MM.1S (cell line): ENCODE results near the gene CDKL2.
"Not testable (repeated sequence)": the region's sequence is repeated elsewhere in the genome, so short reads cannot be mapped to it uniquely, and the experiment has no call there.

Source experiments
- DNase-seq: peaks from one replicate; pipeline ENCODE4 v3.0.0-alpha.2; 2015
- H2AFZ ChIP-seq: fragments of 300-600 bp; sonication (generic); 2 replicates; pipeline ENCODE4 v1.6.0; 2016; ENCODE audit warnings: antibody characterized with exemption, low read length
- H3F3A ChIP-seq: fragments of 300-600 bp; sonication (generic); 2 replicates; pipeline ENCODE4 v1.6.1; 2016; ENCODE audit warnings: mild to moderate bottlenecking, antibody characterized with exemption, low read length, moderate library complexity, mixed read lengths; ENCODE audit not compliant: insufficient read depth
- H3K27ac ChIP-seq: fragments of 300-600 bp; sonication (generic); 2 replicates; pipeline ENCODE4 v1.5.1; 2016; ENCODE audit warnings: mild to moderate bottlenecking, low read length
- H3K27me3 ChIP-seq: fragments of 300-600 bp; sonication (generic); replicated peaks from 2 replicates; pipeline ENCODE4 v1.6.0; 2016; ENCODE audit warnings: low read length; ENCODE audit not compliant: insufficient read depth
- H3K36me3 ChIP-seq: fragments of 300-600 bp; sonication (generic); replicated peaks from 2 replicates; pipeline ENCODE4 v1.6.1; 2016; ENCODE audit warnings: mild to moderate bottlenecking, low read length, mixed read lengths; ENCODE audit not compliant: insufficient read depth
- H3K4me1 ChIP-seq: fragments of 300-600 bp; sonication (generic); 2 replicates; pipeline ENCODE4 v1.6.1; 2016; ENCODE audit warnings: low read length, mixed read lengths
- H3K4me2 ChIP-seq: fragments of 300-600 bp; sonication (generic); 2 replicates; pipeline ENCODE4 v1.6.0; 2016; ENCODE audit warnings: low read depth, low read length
- H3K4me3 ChIP-seq: fragments of 300-600 bp; sonication (generic); 2 replicates; pipeline ENCODE4 v1.5.1; 2016; ENCODE audit warnings: low read length, mixed read lengths
- H3K79me2 ChIP-seq: fragments of 300-600 bp; sonication (generic); 2 replicates; pipeline ENCODE4 v1.6.1; 2016; ENCODE audit warnings: mixed run types, low read length, mixed read lengths
- H3K9ac ChIP-seq: fragments of 300-600 bp; sonication (generic); 2 replicates; pipeline ENCODE4 v1.6.1; 2016; ENCODE audit warnings: low read length, mixed read lengths
- H3K9me2 ChIP-seq: fragments of 300-600 bp; sonication (generic); replicated peaks from 2 replicates; pipeline ENCODE4 v1.6.1; 2016; ENCODE audit warnings: mild to moderate bottlenecking, low read length, mixed read lengths; ENCODE audit not compliant: insufficient read depth
- H3K9me3 ChIP-seq: fragments of 300-600 bp; sonication (generic); replicated peaks from 2 replicates; pipeline ENCODE4 v1.6.1; 2016; ENCODE audit warnings: mild to moderate bottlenecking, low read length, mixed read lengths; ENCODE audit not compliant: insufficient read depth
- H4K20me1 ChIP-seq: fragments of 300-600 bp; sonication (generic); 2 replicates; pipeline ENCODE4 v1.6.1; 2016; ENCODE audit warnings: mild to moderate bottlenecking, low read length, moderate library complexity, mixed read lengths; ENCODE audit not compliant: insufficient read depth
- EZH2 ChIP-seq: fragments of 300-600 bp; sonication (generic); optimal IDR thresholded peaks from 2 replicates; pipeline ENCODE3; 2017; ENCODE audit warnings: low read depth, mild to moderate bottlenecking, antibody characterized with exemption, low read length, mixed read lengths
- EZH2phosphoT487 ChIP-seq: fragments of 300-600 bp; sonication (generic); IDR thresholded peaks from 2 replicates; pipeline ENCODE4 v1.6.1; 2018; ENCODE audit warnings: antibody characterized with exemption, low read length
- TF ChIP-seq, protein P1 (sequence below): fragments of 300-600 bp; sonication (generic); IDR thresholded peaks from 2 replicates; pipeline ENCODE4 v1.5.1; 2016; ENCODE audit warnings: antibody characterized with exemption, low read length, mixed read lengths

Gene CDKL2

GRCh38 chr4:75666299-75666698 is 36.0 kb upstream of the CDKL2 start:
- Histone ChIP-seq H3K9me2 (no peaks in the 10 kb centered on the region), H3K79me2 (peaks cover 100% of the 10 kb centered on the region), H3K4me1 (peaks cover 10% of the 10 kb centered on the region), H3K36me3 (peaks cover 4% of the 10 kb centered on the region; the same call in 1 of the 2 replicates), H3K9me3 (no peaks in the 10 kb centered on the region), H3K9ac (no peak overlapping the region), H3K27me3 (no peaks in the 10 kb centered on the region), H3K4me3 (no peak overlapping the region), H3F3A (no peaks in the 10 kb centered on the region), H3K27ac (no peak overlapping the region), H3K4me2 (no peak overlapping the region), H4K20me1 (peaks cover 58% of the 10 kb centered on the region), H2AFZ (no peak overlapping the region)
- DNase-seq: no peak
- TF ChIP-seq EZH2phosphoT487: no peak
- TF ChIP-seq EZH2: no peak
- TF ChIP-seq, protein P1, sequence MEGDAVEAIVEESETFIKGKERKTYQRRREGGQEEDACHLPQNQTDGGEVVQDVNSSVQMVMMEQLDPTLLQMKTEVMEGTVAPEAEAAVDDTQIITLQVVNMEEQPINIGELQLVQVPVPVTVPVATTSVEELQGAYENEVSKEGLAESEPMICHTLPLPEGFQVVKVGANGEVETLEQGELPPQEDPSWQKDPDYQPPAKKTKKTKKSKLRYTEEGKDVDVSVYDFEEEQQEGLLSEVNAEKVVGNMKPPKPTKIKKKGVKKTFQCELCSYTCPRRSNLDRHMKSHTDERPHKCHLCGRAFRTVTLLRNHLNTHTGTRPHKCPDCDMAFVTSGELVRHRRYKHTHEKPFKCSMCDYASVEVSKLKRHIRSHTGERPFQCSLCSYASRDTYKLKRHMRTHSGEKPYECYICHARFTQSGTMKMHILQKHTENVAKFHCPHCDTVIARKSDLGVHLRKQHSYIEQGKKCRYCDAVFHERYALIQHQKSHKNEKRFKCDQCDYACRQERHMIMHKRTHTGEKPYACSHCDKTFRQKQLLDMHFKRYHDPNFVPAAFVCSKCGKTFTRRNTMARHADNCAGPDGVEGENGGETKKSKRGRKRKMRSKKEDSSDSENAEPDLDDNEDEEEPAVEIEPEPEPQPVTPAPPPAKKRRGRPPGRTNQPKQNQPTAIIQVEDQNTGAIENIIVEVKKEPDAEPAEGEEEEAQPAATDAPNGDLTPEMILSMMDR: no peak

DNA sequence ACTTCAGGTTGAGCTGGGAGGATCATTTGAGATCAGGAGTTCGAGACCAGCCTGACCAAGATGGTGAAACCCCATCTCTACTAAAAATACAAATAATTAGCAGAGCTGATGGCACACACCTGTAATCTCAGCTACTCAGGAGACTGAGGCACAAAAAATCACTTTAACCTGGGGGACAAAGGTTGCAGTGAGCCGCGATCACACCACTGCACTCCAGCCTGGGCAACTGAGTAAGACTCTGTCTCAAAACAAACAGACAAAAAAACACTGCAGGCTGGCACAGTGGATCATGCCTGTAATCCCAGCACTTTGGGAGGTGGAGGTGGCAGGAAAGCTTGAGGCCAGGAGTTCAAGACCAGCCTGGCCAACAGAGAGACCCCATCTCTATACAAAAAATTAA is 34.3 kb upstream of the CDKL2 start:
- not testable (repeated sequence) for H3K4me1 ChIP-seq, DNase-seq, H2AFZ ChIP-seq, H3K9ac ChIP-seq, H3K9me2 ChIP-seq, H3K4me2 ChIP-seq, H3K27me3 ChIP-seq, H3F3A ChIP-seq, H3K9me3 ChIP-seq, H3K36me3 ChIP-seq, H3K27ac ChIP-seq, H3K4me3 ChIP-seq
- Histone ChIP-seq H4K20me1 (peaks cover 44% of the 10 kb centered on the region; the same call in 1 of the 2 replicates), H3K79me2 (peaks cover 100% of the 10 kb centered on the region)

DNA sequence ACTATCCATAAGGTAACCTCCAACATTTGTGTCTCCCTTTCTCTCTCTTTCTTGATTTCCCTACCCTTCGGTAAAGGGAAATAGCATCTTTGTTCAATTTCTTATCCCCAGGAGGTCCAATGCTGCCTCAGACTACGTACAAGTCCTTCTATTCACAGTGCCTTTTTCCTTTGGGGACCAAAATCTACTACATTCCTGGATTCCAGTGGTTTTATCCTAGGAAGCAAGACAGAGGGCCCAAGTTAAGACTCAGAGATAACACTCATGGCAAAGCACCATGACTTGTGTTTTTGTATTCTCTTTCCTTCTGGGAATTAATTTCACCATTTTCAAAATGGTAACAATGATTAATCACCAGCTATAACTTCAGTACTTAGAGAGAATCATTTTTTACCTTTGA is 32.3 kb upstream of the CDKL2 start:
- no peaks in the 10 kb centered on the region for H3K27me3 ChIP-seq

GRCh38 chr4:75660491-75660890 is 30.2 kb upstream of the CDKL2 start:
- no peak overlapping the region for H3K27ac ChIP-seq
- no peaks in the 10 kb centered on the region for H3K9me2 ChIP-seq
- H3K9me3 ChIP-seq: no peaks in the 10 kb centered on the region

More for the DNA sequence above, 32.3 kb upstream of the CDKL2 start:
- H3K27ac ChIP-seq: no peak overlapping the region
- no peak for DNase-seq
- 0 out of 2 replicates have a peak, but pooled peaks cover 6% of the 10 kb centered on the region for H3K4me1 ChIP-seq
- H3K36me3 ChIP-seq: peaks cover 10% of the 10 kb centered on the region
- H3K9ac ChIP-seq: no peak overlapping the region
- H3K9me3 ChIP-seq: no peaks in the 10 kb centered on the region
- no peak overlapping the region for H3K4me2 ChIP-seq
- H3K4me3 ChIP-seq: no peak overlapping the region
- peaks cover 25% of the 10 kb centered on the region; the same call in 1 of the 2 replicates for H4K20me1 ChIP-seq
- H3K79me2 ChIP-seq: peaks cover 97% of the 10 kb centered on the region
- H2AFZ ChIP-seq: no peak overlapping the region
- no peaks in the 10 kb centered on the region for H3K9me2 ChIP-seq
- TF ChIP-seq EZH2 (no peak), EZH2phosphoT487 (no peak)
- TF ChIP-seq, protein P1: no peak
- H3F3A ChIP-seq: no peaks in the 10 kb centered on the region

More at GRCh38 chr4:75660491-75660890, 30.2 kb upstream of the CDKL2 start:
- no peaks in the 10 kb centered on the region for H3F3A ChIP-seq
- no peak overlapping the region for H3K9ac ChIP-seq
- DNase-seq: no peak
- no peak overlapping the region for H3K4me3 ChIP-seq
- peaks cover 14% of the 10 kb centered on the region for H3K36me3 ChIP-seq
- peaks cover 94% of the 10 kb centered on the region for H3K79me2 ChIP-seq
- H4K20me1 ChIP-seq: peaks cover 13% of the 10 kb centered on the region; the same call in 1 of the 2 replicates
- no peaks in the 10 kb centered on the region for H3K27me3 ChIP-seq
- no peak overlapping the region for H3K4me2 ChIP-seq
- peaks cover 19% of the 10 kb centered on the region for H3K4me1 ChIP-seq
- TF ChIP-seq, protein P1: no peak
- no peak for TF ChIP-seq EZH2
- no peak for TF ChIP-seq EZH2phosphoT487
- H2AFZ ChIP-seq: no peak overlapping the region
